ENCODE measurements around the gene SLC8A2.
"Not testable (repeated sequence)": the region's sequence is repeated elsewhere in the genome, so short reads cannot be mapped to it uniquely, and the experiment has no call there.

SLC8A2 gene

DNA sequence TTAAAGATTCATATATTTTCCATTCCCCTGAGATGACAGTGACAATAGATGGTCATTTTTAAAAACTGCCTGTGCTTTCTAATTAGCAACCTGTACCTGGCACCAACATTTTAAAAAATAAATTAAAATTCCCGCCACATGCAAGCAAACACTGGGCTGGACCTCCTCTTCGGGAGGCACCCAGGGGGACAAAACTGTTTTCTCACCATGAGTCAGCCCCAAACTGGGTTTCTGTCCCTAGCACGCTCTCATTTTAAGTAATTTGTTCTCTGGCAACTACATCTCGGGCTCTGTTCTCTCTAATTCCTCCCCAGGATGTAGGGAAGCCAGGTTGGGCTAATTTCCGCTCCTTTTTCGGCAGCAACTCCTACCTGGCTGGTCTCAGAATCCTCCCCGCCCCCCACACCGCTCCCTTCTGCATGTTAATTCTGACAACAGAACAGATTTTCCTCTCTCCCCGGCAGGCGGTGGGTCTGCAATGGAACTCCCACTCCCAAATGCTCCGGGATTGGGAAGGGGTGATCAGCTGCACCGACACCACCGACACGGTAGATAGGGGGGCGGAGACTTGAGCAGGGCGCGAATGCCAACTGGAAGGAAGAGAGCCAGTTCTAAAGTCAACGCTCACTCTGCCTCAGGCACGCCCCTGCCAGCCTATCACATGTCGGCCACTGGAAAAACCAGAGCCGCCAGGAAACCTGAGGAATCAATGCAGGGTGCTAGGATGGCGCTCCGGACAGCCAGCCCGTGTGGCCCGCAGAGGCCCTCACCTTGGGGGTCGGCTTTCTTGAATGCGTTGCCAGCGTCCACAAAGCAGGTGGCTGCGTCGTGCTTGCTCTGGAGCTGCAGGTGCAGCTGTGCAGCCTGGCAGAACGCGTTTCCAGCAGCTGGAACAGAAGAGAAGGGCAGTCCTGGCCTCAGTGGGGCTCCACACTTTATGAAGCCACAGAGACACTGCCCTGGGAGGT lies 28.5 kb upstream of the SLC8A2 start:
- DNase-seq = no peak

DNA sequence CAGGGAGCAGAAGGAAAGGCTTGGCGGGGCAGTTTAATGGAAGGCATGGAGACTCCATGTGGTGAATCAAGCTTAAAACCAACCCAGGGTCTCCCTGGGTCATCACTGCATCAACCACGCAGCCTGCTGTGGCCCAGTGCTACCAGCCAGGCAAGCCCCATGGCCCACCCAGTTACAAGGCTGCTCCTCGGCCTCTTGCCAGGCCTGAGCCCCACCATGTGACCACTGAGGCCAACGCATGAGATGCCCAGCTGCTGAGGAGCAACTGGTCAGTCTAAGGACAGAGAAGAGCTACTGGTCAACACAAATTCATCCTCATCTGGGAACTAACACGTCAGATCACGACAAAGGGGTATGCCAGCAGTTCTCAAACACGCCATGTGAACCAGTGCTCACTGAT lies 27.7 kb upstream of the SLC8A2 start:
- DNase-seq = no peak

DNA sequence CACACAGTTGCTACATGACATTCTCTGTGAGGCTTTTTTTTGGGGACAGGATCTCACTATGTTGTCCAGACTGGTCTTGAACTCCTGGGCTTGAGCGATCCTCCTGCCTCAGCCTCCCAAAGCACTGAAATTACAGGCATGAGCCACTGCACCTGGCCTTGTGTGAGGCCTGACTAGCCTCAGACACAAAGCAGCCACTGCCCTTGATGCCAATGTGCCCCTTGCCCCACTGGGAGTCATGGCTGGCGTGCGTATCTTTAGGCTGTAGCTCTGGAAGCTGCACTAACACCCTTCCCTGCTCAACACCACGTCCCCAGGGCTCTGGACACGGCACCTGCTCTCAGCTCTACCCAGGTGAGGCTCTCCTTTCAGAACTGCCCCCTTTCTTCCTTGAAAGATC lies 26.9 kb upstream of the SLC8A2 start:
- DNase-seq = no peak

DNA sequence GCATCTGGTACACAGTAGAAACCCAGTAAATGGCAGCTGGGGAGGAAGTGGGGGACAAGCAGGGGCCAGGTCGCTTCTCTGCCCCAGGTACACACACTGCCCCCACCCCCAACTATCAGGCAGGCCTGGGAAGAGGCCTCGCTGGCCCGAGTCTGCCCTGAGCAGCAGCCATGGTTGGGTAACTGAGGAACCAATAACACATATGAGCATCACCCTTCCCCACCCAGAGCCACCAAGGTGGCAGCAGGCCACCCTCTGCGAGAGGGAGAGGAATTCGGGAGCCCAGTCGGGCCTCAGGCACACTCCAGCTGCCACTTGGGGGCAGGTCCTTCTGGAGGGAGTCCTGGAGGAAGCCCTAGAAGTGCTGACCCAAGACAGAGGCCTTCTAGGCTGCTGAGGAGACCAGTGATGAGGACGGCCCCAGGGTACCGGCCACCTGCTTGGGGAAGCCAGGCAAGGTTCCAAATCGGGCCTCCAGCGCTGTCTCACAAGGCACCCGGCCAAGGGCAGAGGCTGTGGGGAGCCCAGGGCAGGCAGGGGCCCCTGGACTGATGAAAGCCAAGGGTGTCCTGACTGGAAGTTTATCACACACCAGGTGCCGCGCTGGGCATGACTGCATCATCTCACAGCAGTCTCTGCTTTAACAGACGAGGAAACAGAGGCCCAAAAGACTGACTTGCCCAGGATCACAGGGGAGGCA lies 26.3 kb upstream of the SLC8A2 start:
- no peak for DNase-seq

DNA sequence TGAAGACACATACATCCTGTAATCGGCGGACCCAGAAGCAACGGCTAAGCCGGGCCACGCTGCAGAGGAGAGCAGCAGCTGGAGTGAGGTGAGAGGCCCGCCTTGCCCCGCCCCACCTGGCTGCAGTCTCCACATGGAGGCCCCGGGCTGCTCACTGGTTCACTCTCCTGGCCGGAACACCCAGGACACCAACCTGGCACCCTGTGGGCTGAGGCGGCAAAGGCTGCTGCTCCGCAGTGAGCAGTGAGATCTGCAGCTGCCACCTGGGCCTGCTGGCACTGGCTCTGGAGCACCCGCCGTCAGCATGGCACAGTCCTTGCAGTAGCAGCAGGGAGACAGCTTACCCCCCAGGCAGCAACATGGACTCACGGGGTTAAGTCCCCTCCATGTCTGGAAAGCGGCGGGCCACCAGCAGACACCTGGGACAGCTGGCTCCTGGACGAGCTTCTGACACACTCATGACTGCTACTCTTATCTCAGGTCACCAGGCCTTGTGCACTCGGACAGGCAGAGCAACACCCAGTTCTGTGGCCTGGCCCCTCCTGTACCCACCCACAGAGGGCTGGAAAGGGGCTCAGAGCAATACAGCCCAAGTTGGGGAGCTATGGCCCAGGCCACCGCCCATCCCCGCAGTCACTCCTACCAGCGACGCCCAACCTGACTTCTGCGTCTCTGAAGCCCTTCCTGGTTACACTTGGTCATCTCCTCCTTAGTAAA lies 25.5 kb upstream of the SLC8A2 start:
- no peak for DNase-seq

DNA sequence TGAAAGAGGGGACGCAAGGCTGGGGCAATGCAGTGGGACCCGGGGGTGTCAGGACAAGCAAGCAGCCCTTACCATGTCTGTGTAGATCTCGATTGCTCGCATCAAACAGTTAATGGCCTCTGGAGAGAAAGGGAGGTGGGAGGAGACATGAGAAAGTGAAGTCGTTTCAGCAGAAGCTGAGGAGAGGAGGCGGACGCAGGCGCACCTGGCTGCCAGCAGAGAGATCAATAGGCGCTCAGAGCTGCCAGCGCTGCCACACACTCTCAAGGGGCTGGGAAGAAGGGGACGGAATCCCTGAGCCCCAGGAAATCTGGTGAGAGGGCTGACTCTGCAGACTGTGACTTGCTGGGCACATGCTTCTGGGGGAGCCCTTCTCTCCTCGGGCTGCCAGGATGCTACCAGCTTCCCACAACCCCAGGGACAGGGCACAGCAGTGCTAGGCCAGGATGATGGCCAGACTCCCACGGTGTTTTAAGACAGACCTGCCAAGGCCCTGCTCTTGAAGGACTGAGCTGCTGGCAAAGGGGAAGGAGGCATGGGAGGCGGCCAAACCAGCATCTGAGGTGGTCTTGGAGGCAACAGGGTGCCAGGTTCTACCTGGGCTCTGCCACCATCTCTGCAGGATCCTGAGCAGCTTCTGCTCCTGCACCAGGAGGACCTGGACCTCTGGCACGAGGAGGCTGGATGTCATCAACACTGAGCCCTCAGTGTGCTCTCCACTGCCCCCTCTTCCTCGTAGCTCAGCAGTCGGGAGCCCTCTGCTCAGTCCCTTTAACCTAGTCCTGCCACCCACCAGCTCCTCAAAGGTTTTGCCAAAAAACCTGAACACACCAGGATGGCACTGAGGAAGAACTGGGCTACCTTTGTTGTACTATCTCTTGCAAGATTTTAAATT lies 24.0 kb upstream of the SLC8A2 start:
- no peak for DNase-seq

DNA sequence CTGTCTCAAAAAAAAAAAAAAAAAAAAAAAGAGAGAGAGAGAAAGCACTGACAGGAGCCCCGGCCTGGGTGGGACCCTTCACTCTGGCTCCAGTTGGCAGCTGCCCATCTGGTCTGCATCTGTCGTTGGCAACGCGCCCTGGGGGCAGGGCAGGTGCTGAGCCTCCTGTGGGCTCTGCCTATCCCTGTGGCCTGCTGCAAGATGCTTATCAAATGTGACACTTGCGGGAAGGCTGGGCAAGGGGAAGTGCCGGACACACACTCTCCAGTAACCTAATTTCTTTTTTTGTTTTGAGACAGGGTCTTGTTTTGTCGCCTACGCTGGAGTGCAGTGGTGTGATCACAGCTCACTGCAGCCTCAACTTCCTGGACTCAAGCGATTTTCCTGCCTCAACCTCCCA lies 23.0 kb upstream of the SLC8A2 start:
- DNase-seq = no peak

DNA sequence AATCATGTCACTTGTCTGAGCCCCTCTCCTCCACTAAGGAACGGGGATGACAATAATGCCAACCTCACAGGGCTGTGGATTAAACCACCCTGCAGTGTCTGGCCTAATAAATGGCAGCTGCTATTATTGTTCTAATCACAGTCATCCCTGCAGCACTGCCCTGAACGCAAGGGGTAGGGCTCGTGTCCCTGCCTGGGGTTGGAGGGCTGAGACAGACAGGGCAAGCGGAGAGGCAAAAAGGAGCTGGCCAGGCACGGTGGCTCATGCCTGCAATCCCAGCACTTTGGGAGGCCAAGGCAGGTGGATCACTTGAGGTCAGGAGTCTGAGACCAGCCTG lies 22.5 kb upstream of the SLC8A2 start:
- no peak for DNase-seq

DNA sequence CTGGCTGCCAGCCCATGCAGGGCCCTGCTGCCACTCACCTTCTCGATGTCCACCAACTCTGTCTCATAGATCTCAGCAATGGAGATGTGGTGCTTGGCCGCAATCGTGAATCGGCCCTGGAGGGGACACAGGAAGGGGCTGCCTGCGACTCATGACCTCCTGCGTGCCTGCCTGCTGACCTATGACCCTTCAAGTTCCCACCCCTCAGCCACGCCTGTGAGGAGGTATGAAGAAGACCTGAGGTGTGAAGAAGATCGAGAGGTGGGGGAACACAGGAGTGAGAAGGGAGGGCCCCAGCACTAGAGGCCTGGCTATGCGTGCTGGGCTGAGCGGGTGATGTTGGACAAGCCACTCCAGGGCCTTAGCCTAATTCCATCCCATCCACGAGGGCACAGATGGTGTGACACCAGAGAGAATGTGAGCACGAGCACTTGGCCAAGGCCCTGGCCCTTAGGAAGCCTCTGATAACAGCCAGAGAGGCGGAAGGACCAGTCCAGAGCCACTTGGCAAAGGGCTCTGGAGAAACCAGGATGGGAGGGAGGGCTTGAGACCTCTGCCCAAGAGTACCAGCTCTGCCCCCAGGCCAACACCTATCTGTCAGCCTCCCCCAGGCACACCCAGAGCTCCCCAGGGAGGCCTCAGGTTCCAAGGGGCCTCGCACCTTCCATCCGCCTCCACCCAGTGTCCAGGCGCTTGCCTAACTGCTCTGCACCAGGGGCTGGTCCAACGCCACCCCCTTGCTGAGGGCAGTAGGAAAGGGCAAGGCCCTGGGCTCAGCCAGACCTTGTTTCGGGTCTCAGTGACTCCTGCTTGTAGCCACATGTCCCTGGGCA lies 21.9 kb upstream of the SLC8A2 start:
- no peak for DNase-seq

DNA sequence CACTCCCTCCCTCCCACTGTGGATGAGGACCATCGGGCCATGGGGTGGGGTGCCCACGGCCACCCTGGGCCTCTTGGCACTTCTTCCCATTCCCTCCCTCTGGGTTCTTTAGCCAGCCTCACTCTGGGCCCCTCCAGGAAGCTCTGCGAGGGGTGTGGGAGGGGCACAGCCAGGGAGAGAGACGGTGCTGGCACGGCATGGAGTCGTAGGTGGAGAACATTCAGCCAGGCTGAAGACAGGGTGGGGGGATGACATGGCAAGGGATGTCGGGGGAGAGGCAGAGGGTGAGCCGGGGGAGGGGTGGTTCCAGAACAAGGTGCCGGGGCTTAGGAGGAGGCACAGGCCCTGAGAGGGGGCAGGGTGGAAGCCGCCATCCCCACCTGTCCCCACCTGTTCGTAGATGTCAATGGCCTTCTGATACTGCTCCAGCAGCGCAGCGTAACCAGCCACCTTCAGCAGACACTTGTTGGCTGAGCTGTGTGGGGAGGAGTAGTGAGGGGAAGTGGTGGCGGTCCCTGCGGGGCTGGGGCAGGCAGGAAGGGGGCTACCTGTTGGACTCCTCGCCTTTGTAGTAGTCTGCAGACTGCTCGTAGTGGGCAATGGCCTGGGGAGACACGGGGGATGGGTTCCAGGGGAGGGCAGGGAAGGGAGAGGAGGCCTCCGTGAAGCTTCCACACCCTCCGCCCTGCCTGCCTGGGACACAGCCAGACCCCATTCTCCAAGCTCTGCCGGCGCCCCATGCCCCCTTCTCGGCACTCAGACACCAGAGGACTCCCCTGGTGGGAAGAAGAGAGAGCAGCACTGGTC lies 21.1 kb upstream of the SLC8A2 start:
- DNase-seq = no peak

DNA sequence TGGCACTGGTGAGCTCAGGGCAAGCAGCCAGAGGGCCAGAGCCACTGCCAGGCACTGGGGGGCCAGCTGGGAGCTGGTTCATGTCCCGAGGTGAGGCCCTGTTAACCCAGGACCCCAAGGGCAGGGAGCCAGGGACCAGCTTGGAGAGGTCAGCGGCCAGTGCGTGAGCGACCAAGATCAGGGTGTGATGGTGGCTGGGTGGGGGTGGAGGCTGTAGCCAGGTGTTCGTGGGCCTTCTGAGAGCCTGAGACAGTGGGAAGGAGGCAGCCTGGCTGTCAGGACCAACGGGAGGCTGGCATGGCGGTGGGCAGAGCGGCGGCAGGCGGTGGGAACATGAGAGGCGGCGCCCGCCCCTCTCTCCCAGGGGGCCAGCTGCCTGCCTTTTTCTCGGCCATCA lies 20.4 kb upstream of the SLC8A2 start:
- no peak for DNase-seq

DNA sequence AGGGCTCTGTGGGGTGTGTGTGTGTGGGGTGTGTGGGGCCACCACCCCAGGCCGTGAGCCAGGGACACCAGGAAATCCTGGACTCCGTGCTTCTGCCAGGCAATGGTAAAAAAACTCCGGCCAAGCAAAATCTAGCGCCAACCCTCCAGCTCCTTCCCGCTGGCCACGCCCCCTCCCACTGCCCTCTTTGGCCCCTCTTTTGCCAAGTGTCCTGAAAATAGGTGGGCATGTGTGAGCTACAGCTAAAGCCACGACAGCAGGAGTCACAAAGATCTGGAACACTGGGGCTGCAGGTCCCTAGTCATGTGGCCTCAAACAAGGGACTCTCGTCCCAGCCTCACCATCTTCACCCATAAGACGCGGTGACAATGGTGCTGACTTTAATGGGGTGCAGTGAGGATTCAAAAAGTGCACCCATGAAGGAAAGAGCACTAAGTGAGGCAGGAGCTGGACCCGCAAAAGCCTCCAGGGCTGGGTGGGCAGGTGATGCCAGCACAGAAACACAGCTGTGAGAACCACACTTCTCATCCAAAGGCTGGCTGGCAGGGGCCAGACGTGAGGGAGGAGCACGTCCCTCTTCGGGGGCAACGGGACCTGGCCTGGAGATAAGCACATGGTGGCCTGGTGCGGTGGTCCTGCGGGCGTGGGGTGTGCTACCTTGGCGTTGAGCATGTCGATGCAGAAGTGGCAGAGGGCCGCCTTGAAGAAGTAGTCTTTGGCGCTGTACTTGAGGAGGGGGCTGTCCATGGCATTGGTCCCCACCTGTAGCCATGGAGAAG lies 19.9 kb upstream of the SLC8A2 start:
- no peak for DNase-seq

DNA sequence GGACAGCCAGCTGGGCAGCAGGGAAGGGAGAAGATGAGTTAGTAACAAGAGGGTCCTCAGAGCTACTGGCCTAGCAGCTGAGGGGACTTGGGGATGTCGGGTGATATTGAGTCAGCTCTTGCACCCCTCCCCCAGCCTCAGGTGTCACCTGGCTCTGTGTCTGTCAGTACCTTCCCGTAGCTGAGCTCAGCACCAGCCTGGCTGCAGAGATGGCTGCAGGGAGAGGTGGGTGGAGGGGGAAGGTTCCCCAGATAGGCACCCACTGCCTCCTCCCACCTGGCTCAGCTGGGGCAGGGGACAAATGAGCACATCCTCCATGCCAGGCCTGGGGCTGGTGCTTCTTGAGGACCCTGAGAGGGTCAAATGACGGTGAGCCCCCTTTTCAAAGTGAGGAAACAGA lies 19.2 kb upstream of the SLC8A2 start:
- no peak for DNase-seq

DNA sequence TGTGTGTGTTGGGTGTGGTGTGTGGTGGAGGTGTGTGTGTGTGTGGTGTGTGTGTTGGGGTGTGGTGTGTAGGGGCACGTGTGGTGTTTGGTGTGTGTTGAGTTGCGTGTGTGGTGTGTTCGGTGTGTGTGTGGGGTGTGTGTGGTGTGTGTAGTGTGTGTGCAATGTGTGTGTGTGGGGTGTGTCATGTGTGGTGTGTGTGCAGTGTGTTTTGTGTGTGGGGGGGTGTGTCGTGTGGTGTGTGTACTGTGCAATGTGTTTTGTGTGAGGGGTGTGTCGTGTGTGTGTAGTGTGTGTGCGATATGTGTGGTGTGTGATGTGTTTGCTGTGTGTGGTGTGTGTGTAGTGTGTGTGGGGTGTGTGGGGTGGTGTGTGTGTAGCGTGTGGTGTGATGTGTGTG lies 18.3 kb upstream of the SLC8A2 start:
- DNase-seq = no peak

DNA sequence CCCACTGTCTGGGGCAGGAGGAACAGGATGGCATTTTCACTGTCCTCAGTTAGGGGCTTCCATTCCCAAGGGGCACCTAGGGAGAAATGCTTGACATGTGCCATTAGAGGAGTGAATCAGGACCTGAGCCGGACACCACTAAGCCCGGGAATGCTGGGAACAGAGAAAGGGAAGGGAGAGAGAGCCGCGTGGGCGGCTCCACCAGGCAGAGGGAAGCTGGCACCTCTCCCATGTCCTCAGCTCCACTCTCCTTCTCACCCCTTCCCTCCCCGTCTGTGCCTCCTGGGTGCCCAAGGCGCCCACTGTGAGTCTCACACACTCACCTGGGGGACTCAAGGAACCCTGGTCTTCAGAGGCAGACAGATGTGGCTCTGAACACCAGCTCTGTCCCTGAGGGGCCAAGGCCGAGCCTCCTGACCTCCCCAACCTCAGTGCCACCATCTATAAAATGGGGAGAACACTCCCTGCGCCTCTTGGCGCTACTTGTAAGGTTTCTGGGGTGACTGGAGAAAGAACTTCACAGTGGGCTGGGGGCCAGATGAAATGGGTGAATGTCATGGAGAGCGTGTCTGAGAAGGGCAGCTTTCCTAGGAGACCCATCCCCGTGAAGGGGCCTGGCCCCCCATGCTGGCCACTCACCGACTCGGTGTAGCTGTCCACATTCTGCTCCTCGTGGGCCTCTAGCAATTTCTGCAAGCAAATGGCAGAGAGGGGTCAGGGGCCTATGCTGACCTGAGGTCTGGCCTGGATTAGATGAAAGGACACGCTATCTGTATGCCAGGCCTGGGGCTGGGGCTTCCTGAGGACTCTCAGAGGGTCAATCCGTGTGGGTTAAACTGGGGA lies 17.6 kb upstream of the SLC8A2 start:
- no peak for DNase-seq

DNA sequence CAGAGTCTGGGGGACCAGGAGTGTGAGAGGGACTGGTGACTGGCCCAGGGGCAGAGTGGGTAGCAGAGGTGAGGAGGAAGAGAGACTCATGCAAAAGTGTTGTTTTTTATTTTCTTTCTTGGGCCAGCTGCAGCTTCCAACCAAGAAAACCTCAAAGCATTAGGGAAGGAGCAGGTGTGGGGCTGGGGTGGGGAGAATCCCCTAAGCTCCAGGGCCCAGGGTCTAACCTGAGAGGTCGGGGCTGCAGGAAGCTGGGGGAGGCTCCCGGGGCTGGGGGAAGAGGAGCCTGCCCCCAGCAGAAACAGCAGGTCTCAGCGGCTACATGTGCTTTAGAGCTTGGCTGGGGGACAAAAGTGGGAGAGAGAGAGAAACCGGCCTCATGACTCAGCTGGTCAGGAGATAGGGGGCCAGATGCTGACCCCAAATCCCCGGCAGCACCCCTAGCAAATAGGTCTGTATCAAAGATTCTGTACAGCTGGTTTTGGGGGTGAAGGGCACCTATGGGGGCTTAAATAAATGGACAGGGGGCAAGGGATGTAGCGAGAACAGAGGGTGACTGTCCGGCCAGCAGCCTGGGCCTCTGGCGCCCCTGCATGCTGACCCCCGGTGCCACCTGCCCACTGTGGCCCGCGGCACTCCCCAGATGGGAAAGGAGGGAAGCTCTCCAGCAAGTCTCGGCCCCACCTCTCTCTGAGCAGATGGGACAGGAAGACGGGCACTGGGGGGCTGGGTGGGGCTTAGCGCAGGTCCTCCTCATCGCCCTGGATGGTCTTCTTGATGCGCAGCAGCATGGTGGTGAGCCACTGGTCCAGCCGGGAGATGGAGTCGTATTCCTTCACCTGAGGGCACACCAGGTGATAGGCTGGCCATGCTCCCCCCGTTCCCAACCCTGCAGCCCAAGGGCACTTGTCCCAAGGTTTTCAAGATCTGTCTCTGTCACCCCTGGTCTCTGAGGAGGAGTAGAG lies 16.1 kb upstream of the SLC8A2 start:
- no peak for DNase-seq

DNA sequence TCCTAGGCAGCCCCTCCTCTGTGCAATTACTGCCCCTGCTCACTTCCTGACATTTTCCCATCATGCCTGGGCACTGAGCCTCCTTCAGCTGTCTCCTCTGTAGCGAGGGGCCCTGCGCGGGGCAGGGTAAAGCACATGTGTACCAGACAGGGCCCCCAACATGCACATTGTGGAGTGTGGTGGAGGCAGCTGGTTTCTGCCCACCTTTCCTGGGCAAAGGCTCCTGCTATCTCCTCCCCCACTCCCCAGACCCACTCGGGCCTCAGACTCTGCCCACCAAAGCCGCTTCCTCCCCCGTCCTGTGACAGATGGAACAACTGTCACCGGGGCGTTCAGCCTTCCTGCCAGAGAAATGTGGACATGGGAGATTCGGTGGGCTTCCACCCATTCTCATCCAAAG lies 15.2 kb upstream of the SLC8A2 start:
- no peak for DNase-seq

DNA sequence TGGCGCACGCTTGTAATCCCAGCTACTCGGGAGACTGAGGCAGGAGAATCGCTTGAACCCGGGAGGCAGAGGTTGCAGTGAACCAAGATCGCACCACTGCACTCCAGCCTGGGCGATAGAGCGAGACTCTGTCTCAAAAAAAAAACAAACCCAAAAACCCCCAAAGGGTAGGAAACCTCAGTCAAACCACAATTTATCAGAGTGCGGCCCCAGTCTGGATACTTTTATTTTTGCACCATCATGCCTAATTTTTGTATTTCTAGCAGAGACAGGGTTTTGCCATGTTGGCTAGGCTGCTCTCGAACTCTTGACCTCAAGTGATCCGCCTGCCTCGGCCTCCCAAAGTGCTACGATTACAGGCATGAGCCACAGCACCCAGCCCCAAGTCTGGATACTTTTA lies 14.5 kb upstream of the SLC8A2 start:
- not testable (repeated sequence) for DNase-seq
